Neutrophil (primary cell): ENCODE results near the gene DIP2C.
"Not testable (repeated sequence)": the region's sequence is repeated elsewhere in the genome, so short reads cannot be mapped to it uniquely, and the experiment has no call there.

Experiments used
- H3K27ac ChIP-seq: fragments of 200-600 bp; sonication (generic); 2 replicates; pipeline ENCODE4 v1.5.1; 2016; ENCODE audit warnings: mild to moderate bottlenecking, moderate library complexity
- H3K27me3 ChIP-seq: fragments of 200-600 bp; sonication (generic); 2 replicates; pipeline ENCODE4 v1.6.0; 2016; ENCODE audit warnings: mild to moderate bottlenecking
- H3K36me3 ChIP-seq: fragments of 200-600 bp; sonication (generic); 2 replicates; pipeline ENCODE4 v1.5.1; 2017
- H3K4me1 ChIP-seq, 2 experiments: fragments of 200-600 bp in 1 of 2; sonication (generic) in 1 of 2; 1 replicate in 1 of 2; 2 replicates in 1 of 2; pipeline versions ENCODE4 v1.5.1 to v1.6.1; 2013 to 2016; ENCODE audit warnings: low read depth in 1 of 2, low read length in 1 of 2, mild to moderate bottlenecking in 1 of 2, moderate library complexity in 1 of 2; ENCODE audit not compliant: control insufficient read depth in 1 of 2, insufficient read depth in 1 of 2
- H3K4me3 ChIP-seq, 2 experiments: fragments of 200-600 bp in 1 of 2; sonication (generic) in 1 of 2; 1 replicate in 1 of 2; 2 replicates in 1 of 2; pipeline ENCODE4 v1.5.1; 2013 to 2016; ENCODE audit warnings: low read depth in 1 of 2, low read length in 1 of 2, mild to moderate bottlenecking in 1 of 2, moderate library complexity in 1 of 2
- H3K9me3 ChIP-seq: fragments of 200-600 bp; sonication (generic); 2 replicates; pipeline ENCODE4 v1.5.1; 2016
- CTCF ChIP-seq: fragments of 200-600 bp; sonication (generic); IDR thresholded peaks from 2 replicates; pipeline ENCODE4 v1.5.1; 2016; ENCODE audit warnings: antibody characterized with exemption

DIP2C gene

GRCh38 chr10:349081-349480 lies 340.4 kb downstream of the DIP2C start:
- Histone ChIP-seq H3K4me3 (no peak overlapping the region), H3K27ac (no peak overlapping the region), H3K4me1 (no peaks in the 10 kb centered on the region), H3K9me3 (no peaks in the 10 kb centered on the region), H3K36me3 (no peaks in the 10 kb centered on the region), H3K27me3 (no peaks in the 10 kb centered on the region)
- no peak for TF ChIP-seq CTCF

GRCh38 chr10:348456-348855 lies 341.0 kb downstream of the DIP2C start:
- H3K4me3 ChIP-seq, result no peak overlapping the region
- no peaks in the 10 kb centered on the region for H3K36me3 ChIP-seq
- H3K27ac ChIP-seq, result no peak overlapping the region
- H3K4me1 ChIP-seq, result no peaks in the 10 kb centered on the region
- H3K27me3 ChIP-seq, result no peaks in the 10 kb centered on the region
- TF ChIP-seq CTCF, result no peak
- no peaks in the 10 kb centered on the region for H3K9me3 ChIP-seq

GRCh38 chr10:347774-348173 lies 341.7 kb downstream of the DIP2C start:
- H3K9me3 ChIP-seq, H3K27ac ChIP-seq, H3K36me3 ChIP-seq, H3K4me1 ChIP-seq, H3K27me3 ChIP-seq, H3K4me3 ChIP-seq: not testable (repeated sequence)

GRCh38 chr10:347190-347589 lies 342.3 kb downstream of the DIP2C start:
- H3K4me3 ChIP-seq, H3K9me3 ChIP-seq, H3K36me3 ChIP-seq, H3K27me3 ChIP-seq, H3K27ac ChIP-seq, H3K4me1 ChIP-seq: not testable (repeated sequence)

- Histone ChIP-seq H3K9me3 (no peaks in the 10 kb centered on the region), H3K27me3 (no peaks in the 10 kb centered on the region), H3K4me3 (no peak overlapping the region), H3K27ac (no peak overlapping the region), H3K36me3 (no peaks in the 10 kb centered on the region), H3K4me1 (no peaks in the 10 kb centered on the region)
- TF ChIP-seq CTCF, result no peak
Observed at GRCh38 chr10:344582-345200, 344.8 kb downstream of the DIP2C start.

- Histone ChIP-seq H3K4me3 (no peak overlapping the region), H3K36me3 (no peaks in the 10 kb centered on the region), H3K9me3 (no peaks in the 10 kb centered on the region), H3K27ac (no peak overlapping the region), H3K4me1 (no peaks in the 10 kb centered on the region), H3K27me3 (no peaks in the 10 kb centered on the region)
- TF ChIP-seq CTCF, result no peak
Observed at GRCh38 chr10:343231-344220, 345.9 kb downstream of the DIP2C start.
